ENCODE results near the gene WNT9A. TPM values are rescaled to one million over a fixed set of nuclear protein-coding genes. Genes with fewer than 3 reads are reported as not detected.
"Not testable (repeated sequence)": the region's sequence is repeated elsewhere in the genome, so short reads cannot be mapped to it uniquely, and the experiment has no call there.

Gene WNT9A
- total RNA-seq, 1 donor from 2014 or later: 2.1 TPM

DNA sequence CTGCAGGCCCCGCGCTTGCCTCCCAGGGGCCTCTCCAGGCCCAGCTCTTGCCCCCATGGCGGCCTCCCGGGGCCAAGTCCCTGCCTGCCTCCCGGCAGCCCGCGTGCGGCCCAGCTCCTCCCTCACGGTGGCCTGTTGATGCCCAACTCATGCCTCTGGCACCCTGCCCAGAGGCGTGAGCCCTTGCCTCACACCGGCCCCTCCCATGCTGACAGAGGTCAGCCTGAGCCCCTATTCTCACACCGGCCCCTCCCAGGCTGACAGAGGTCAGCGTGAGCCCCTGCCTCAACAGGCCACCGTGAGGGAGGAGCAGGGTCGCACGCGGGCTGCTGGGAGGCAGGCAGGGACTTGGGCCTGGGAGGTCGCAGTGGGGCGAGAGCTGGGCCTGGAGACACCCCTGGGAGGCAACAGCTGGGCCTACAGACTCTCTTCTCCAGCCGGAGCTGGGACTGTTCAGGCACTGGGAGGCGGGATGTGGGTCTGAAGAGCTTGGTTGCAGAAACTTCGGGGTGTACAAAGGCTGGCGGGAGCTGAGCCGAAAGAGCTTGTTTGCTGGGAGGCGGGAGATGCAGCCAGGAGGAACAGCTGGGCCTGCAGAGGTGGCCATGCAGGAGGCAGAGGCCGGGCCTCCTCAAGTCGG lies 24.0 kb upstream of the WNT9A start:
- not testable (repeated sequence) for H3K27ac ChIP-seq (ENCODE audit: low read depth, low read length); H3K9me3 ChIP-seq (ENCODE audit: control insufficient read depth in 3 of 3, low read length in 3 of 3); H3K4me3 ChIP-seq (ENCODE audit: low read length in 3 of 3); H3K9ac ChIP-seq (ENCODE audit: low read depth in 1 of 3, low read length in 3 of 3); H3K36me3 ChIP-seq (ENCODE audit: control insufficient read depth in 3 of 3, insufficient read depth in 3 of 3, low read length in 3 of 3); H3K27me3 ChIP-seq (ENCODE audit: control insufficient read depth in 3 of 3, insufficient read depth in 3 of 3, low read length in 3 of 3); H3K4me1 ChIP-seq (ENCODE audit: control insufficient read depth in 3 of 3, insufficient read depth in 3 of 3, low read length in 3 of 3)

DNA sequence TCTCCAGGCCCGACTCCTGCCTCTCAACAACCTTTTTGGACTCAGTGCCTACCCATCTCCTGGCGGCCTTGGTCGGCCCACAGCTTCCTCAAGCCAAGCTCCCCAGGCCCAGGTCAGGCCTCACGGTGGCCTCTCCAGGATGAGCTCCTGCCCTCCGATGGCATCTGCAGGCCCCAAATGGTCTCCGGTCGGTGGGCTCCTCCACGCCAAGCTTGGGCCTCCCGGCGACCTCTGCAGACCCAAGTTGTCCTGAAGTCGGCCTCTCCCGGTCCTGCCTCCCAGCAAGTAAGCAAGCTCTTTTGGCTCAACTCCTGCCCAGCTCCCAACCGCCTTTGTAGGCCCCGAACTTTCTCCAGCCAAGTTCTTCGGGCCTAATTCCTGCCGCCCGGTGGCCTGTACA lies 23.5 kb upstream of the WNT9A start:
- H3K27ac ChIP-seq (ENCODE audit: low read depth, low read length); H3K27me3 ChIP-seq (ENCODE audit: control insufficient read depth in 3 of 3, insufficient read depth in 3 of 3, low read length in 3 of 3); H3K9me3 ChIP-seq (ENCODE audit: control insufficient read depth in 3 of 3, low read length in 3 of 3); H3K9ac ChIP-seq (ENCODE audit: low read depth in 1 of 3, low read length in 3 of 3); H3K4me3 ChIP-seq (ENCODE audit: low read length in 3 of 3); H3K36me3 ChIP-seq (ENCODE audit: control insufficient read depth in 3 of 3, insufficient read depth in 3 of 3, low read length in 3 of 3); H3K4me1 ChIP-seq (ENCODE audit: control insufficient read depth in 3 of 3, insufficient read depth in 3 of 3, low read length in 3 of 3): not testable (repeated sequence)

DNA sequence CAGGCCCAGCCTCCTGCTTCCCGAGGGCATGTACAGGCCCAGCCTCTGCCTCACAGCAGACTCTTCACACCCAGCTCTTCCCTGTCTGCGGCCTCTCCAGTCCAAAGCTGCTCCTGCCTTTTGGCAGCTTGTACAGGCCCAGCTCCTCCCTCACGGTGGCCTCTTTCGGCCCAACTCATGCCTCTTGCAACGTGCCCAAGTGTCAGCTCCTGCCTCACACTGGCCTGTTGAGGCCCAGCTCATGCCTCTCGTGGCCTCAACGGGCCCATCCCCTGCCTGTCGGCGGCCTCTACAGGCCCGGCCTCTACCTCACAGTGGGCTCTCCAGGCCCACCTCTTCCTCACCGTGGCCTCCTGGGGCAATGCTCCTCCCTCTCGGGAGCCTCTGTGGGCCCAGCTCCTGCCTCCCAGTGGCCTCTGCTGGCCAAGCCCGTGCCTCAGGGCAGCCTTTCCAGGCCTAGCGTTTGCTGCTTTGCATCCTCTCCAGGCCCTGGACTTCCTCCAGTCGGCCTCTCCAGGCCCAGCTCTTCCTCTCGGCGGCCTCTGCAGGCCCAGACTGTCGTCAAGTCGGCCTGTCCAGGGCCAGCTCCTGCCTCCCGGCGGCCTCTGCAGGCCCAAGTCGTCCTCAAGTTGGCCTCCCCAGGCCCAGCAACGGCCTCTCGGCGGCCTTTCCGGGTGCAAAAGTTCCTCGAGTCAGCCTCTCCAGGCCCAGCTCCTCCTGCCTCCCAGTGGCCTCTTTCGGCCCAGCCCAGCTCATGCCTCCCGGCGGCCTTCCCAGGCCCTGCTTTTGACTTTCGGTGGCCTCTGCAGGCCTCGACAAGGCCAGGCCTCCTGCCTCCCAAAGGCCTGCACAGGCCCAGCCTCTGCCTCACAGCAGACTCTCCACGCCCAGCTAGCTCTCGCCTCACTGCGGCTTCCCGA lies 22.6 kb upstream of the WNT9A start:
- H3K27me3 ChIP-seq (ENCODE audit: control insufficient read depth in 3 of 3, insufficient read depth in 3 of 3, low read length in 3 of 3); H3K9ac ChIP-seq (ENCODE audit: low read depth in 1 of 3, low read length in 3 of 3); H3K4me3 ChIP-seq (ENCODE audit: low read length in 3 of 3); H3K9me3 ChIP-seq (ENCODE audit: control insufficient read depth in 3 of 3, low read length in 3 of 3); H3K36me3 ChIP-seq (ENCODE audit: control insufficient read depth in 3 of 3, insufficient read depth in 3 of 3, low read length in 3 of 3); H3K27ac ChIP-seq (ENCODE audit: low read depth, low read length); H3K4me1 ChIP-seq (ENCODE audit: control insufficient read depth in 3 of 3, insufficient read depth in 3 of 3, low read length in 3 of 3): not testable (repeated sequence)

DNA sequence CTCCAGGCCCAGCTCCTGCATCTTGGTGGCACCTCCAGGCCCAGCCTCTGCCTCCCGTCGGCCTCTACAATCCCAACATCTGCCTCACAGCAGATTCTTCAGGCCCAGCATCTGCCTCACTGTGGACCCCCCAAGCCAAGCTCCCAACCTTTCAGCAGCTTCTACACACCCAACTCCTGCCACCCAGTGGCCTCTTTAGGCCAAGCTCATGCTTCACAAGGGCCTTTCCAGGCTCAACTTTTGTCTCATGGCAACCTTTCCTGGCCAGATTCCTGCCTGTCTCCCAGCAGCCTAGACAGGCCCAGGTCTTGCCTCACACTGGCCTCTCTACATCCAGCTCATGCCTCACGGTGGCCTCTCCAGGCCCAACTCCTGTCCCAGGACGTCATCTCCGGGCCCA lies 20.1 kb upstream of the WNT9A start:
- not testable (repeated sequence) for H3K36me3 ChIP-seq (ENCODE audit: control insufficient read depth in 3 of 3, insufficient read depth in 3 of 3, low read length in 3 of 3); H3K9me3 ChIP-seq (ENCODE audit: control insufficient read depth in 3 of 3, low read length in 3 of 3); H3K4me1 ChIP-seq (ENCODE audit: control insufficient read depth in 3 of 3, insufficient read depth in 3 of 3, low read length in 3 of 3); H3K9ac ChIP-seq (ENCODE audit: low read depth in 1 of 3, low read length in 3 of 3); H3K27ac ChIP-seq (ENCODE audit: low read depth, low read length); H3K4me3 ChIP-seq (ENCODE audit: low read length in 3 of 3); H3K27me3 ChIP-seq (ENCODE audit: control insufficient read depth in 3 of 3, insufficient read depth in 3 of 3, low read length in 3 of 3)

DNA sequence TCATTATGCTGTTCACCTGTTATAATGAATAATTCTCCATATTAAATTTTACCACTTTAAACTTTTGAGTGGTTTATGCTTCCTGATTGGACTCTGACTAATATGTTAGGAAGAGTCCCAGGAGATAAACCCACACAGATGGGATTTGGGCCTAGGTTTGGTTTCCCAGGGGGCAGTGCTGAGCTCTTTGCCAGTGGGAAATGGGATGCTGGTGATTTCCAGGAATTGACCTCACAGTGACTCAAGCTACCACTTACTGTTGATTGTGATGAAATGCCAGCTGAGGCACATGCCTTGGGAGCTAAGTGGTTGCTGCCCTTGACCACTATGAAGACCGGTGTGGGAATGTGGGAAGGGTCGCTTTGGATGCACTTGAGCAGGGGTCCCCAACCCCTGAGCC lies 19.0 kb upstream of the WNT9A start:
- H3K27me3 ChIP-seq (ENCODE audit: control insufficient read depth in 3 of 3, insufficient read depth in 3 of 3, low read length in 3 of 3); H3K4me1 ChIP-seq (ENCODE audit: control insufficient read depth in 3 of 3, insufficient read depth in 3 of 3, low read length in 3 of 3); H3K27ac ChIP-seq (ENCODE audit: low read depth, low read length); H3K9ac ChIP-seq (ENCODE audit: low read depth in 1 of 3, low read length in 3 of 3); H3K36me3 ChIP-seq (ENCODE audit: control insufficient read depth in 3 of 3, insufficient read depth in 3 of 3, low read length in 3 of 3); H3K4me3 ChIP-seq (ENCODE audit: low read length in 3 of 3); H3K9me3 ChIP-seq (ENCODE audit: control insufficient read depth in 3 of 3, low read length in 3 of 3): not testable (repeated sequence)

DNA sequence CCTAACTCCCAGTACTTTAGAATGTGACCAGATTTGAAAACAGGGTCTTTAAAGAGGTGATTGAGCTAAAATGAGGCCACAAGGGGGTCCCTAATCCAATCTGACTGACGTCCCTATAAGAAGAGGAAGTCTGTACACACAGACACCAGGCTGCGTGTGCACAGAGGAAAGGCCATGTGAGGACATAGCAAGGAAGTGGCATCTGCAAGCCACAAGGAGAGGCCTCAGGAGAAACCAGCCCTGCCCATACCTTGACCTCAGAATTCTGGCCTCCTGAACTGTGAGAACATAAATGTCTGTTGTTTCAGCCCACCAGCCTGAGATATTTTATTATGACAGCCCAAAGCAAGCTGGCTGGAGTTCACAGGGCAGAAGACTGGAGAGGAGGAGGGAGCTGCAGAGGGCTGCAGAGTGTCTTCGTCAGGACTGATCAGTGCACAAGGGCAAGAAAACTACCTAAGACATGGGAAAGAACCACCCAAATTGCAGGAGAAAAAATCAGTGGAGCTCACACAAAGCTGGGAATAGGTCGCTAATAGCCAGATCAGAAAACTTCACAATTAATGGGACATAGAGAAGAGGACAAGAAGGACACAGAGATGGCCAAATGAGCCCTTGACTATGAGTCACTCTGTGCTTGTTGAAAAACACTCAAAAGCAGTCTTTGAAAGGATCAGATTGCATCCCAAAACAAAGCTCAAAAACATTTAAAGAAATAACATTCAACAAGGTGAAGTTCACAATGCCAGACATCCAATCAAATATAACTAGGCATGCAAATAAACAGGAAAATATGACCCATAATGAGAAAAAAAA lies 14.1 kb upstream of the WNT9A start:
- Histone ChIP-seq H3K27me3 (ENCODE audit: control insufficient read depth in 3 of 3, insufficient read depth in 3 of 3, low read length in 3 of 3) (peaks cover 0 to 10% (median 0%) of the 10 kb centered on the region in 3 donors), H3K4me1 (ENCODE audit: control insufficient read depth in 3 of 3, insufficient read depth in 3 of 3, low read length in 3 of 3) (no peaks in the 10 kb centered on the region), H3K27ac (ENCODE audit: low read depth, low read length) (no peak overlapping the region), H3K9ac (ENCODE audit: low read depth in 1 of 3, low read length in 3 of 3) (no peak overlapping the region), H3K4me3 (ENCODE audit: low read length in 3 of 3) (no peak overlapping the region), H3K36me3 (ENCODE audit: control insufficient read depth in 3 of 3, insufficient read depth in 3 of 3, low read length in 3 of 3) (no peaks in the 10 kb centered on the region), H3K9me3 (ENCODE audit: control insufficient read depth in 3 of 3, low read length in 3 of 3) (no peaks in the 10 kb centered on the region)

DNA sequence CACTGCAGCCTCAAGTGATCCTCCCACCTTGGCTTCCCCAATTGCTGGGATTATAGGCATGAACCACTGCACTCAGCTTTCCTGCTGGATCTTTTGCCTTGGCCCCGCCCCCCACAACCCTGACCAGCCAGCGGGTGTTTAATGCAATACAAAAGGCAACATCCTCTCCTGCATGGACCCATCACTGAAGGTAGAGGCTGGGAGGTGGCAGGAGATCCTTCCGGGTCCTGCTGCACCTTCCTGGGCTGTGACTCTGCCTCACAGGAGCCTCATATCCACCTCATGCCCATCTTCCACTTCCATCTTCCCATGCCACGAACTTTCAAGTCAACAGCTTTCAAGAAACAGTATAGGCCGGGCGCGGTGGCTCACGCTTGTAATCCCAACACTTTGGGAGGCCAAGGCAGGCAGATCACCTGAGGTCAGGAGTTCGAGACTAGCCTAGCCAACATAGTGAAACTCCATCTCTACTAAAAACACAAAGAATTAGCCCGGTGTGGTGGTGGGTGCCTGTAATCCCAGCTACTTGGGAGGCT lies 11.7 kb upstream of the WNT9A start:
- Histone ChIP-seq H3K36me3 (ENCODE audit: control insufficient read depth in 3 of 3, insufficient read depth in 3 of 3, low read length in 3 of 3) (no peaks in the 10 kb centered on the region), H3K27me3 (ENCODE audit: control insufficient read depth in 3 of 3, insufficient read depth in 3 of 3, low read length in 3 of 3) (peaks cover 0 to 10% (median 0%) of the 10 kb centered on the region in 3 donors), H3K9me3 (ENCODE audit: control insufficient read depth in 3 of 3, low read length in 3 of 3) (no peaks in the 10 kb centered on the region), H3K27ac (ENCODE audit: low read depth, low read length) (no peak overlapping the region), H3K4me1 (ENCODE audit: control insufficient read depth in 3 of 3, insufficient read depth in 3 of 3, low read length in 3 of 3) (no peaks in the 10 kb centered on the region), H3K9ac (ENCODE audit: low read depth in 1 of 3, low read length in 3 of 3) (no peak overlapping the region), H3K4me3 (ENCODE audit: low read length in 3 of 3) (no peak overlapping the region)

DNA sequence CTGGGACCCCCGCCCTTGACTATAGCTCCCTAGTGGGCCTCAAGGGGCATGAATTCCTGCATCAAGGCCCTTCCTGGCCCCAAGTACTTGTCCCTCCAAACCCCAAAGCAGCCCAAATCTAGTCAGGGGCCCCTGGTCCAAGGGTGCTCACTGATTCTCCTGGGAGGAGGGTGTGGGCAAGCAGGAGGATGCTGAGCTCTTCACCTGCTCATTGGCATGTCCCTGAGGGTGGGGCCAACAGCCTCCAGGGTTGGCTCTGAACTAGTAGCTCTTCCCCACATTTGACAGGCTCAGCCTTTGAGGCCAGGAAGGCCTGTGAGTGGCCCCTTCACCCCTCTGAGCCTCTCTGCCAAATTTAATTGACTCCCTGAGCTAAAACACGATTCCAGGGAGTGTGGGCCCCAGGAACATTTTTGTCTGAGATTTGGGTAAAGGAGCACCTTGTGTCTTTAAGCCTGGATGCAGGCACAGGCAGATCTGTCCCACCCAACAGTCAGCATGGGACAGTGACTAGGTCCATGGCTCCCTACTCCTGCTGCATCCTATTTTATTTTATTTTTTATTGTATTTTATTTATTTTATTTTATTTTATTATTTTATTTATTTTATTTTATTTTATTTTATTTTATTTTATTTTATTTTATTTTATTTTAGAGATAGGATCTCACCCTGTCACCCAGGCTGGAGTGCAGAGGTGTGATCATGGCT lies 11.0 kb upstream of the WNT9A start:
- H3K36me3 ChIP-seq (ENCODE audit: control insufficient read depth in 3 of 3, insufficient read depth in 3 of 3, low read length in 3 of 3): no peaks in the 10 kb centered on the region
- no peak overlapping the region for H3K9ac ChIP-seq (ENCODE audit: low read depth in 1 of 3, low read length in 3 of 3)
- H3K27ac ChIP-seq (ENCODE audit: low read depth, low read length): no peak overlapping the region
- no peaks in the 10 kb centered on the region for H3K4me1 ChIP-seq (ENCODE audit: control insufficient read depth in 3 of 3, insufficient read depth in 3 of 3, low read length in 3 of 3)
- H3K27me3 ChIP-seq (ENCODE audit: control insufficient read depth in 3 of 3, insufficient read depth in 3 of 3, low read length in 3 of 3): peaks cover 0 to 14% (median 0%) of the 10 kb centered on the region in 3 donors
- H3K4me3 ChIP-seq (ENCODE audit: low read length in 3 of 3): no peak overlapping the region
- H3K9me3 ChIP-seq (ENCODE audit: control insufficient read depth in 3 of 3, low read length in 3 of 3): no peaks in the 10 kb centered on the region

DNA sequence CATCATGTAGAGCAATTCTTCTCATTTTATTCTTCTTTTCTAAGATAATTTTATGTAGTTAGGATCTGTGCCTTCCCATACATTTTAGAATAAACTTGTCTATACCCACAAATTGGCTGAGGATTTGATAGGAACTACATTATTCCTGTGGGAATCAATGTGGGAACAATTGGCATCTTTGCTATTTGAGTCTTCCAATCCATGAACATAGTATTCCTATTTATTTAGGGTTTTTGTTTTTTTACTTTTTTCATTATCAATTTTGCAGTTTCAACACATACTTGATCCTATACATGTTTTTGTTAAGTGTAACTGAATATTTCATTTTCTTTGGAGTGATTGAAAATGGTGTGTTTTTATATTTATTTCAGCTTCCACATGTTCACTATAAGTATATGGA lies 8.1 kb upstream of the WNT9A start:
- Histone ChIP-seq H3K27me3 (ENCODE audit: control insufficient read depth in 3 of 3, insufficient read depth in 3 of 3, low read length in 3 of 3) (peaks cover 0 to 17% (median 7%) of the 10 kb centered on the region in 3 donors), H3K4me3 (ENCODE audit: low read length in 3 of 3) (no peak overlapping the region), H3K9ac (ENCODE audit: low read depth in 1 of 3, low read length in 3 of 3) (no peak overlapping the region), H3K9me3 (ENCODE audit: control insufficient read depth in 3 of 3, low read length in 3 of 3) (no peaks in the 10 kb centered on the region), H3K27ac (ENCODE audit: low read depth, low read length) (no peak overlapping the region), H3K4me1 (ENCODE audit: control insufficient read depth in 3 of 3, insufficient read depth in 3 of 3, low read length in 3 of 3) (no peaks in the 10 kb centered on the region), H3K36me3 (ENCODE audit: control insufficient read depth in 3 of 3, insufficient read depth in 3 of 3, low read length in 3 of 3) (no peaks in the 10 kb centered on the region)
